SK-N-SH treated with all-trans-retinoic acid at 6 μM for 48 hours (cell line): Measurements from ENCODE around the gene CAMKMT.

Source experiments
- BACH2 ChIP-seq: fragments of 250-450 bp; sonication (Bioruptor Pico); IDR thresholded peaks from 2 replicates; pipeline ENCODE4 v1.9.0; 2021; ENCODE audit warnings: mild to moderate bottlenecking, borderline replicate concordance
- GLIS3 ChIP-seq: fragments of 250-450 bp; sonication (Bioruptor Pico); IDR thresholded peaks from 2 replicates; pipeline ENCODE4 v1.5.0; 2020; ENCODE audit warnings: mild to moderate bottlenecking, moderate library complexity
- RARB ChIP-seq: fragments of 250-450 bp; sonication (Bioruptor Pico); IDR thresholded peaks from 2 replicates; pipeline ENCODE4 v1.8.0; 2021; ENCODE audit warnings: mild to moderate bottlenecking, moderate library complexity
- TCF4 ChIP-seq: fragments of 250-450 bp; sonication (Bioruptor Pico); IDR thresholded peaks from 2 replicates; pipeline ENCODE4 v1.8.0; 2021; ENCODE audit warnings: mild to moderate bottlenecking, moderate library complexity, borderline replicate concordance
- ZFP3 ChIP-seq: fragments of 250-450 bp; sonication (Bioruptor Pico); IDR thresholded peaks from 2 replicates; pipeline ENCODE4 v1.5.0; 2020; ENCODE audit warnings: mild to moderate bottlenecking, moderate library complexity
- ZNF565 ChIP-seq: fragments of 450-650 bp; formaldehyde crosslinking; conservative IDR thresholded peaks from 2 replicates; pipeline ENCODE4 v1.5.0; 2020; ENCODE audit warnings: low read depth, mild to moderate bottlenecking, moderate library complexity
- ZNF70 ChIP-seq: fragments of 450-650 bp; formaldehyde crosslinking; IDR thresholded peaks from 2 replicates; pipeline ENCODE4 v1.5.0; 2020; ENCODE audit warnings: mild to moderate bottlenecking, moderate library complexity

- no peak for TF ChIP-seq GLIS3
- no peak for TF ChIP-seq BACH2 (CRISPR knock-in tag)
- TF ChIP-seq ZNF565 (CRISPR knock-in tag): no peak
- TF ChIP-seq ZNF70: no peak
- TF ChIP-seq RARB (CRISPR knock-in tag): no peak
- TF ChIP-seq TCF4: no peak
- TF ChIP-seq ZFP3 (CRISPR knock-in tag): 0 out of 2 replicates have a peak, but pooled peaks have one; percentile 12
Measured at GRCh38 chr2:44638649-44639048, 276.9 kb downstream of the CAMKMT start.
